ENCODE data around the gene PDZK1IP1. TPM values are rescaled to one million over a fixed set of nuclear protein-coding genes. Genes with fewer than 3 reads are reported as not detected.

The PDZK1IP1 gene
- total RNA-seq, 2 donors from 2014 or later: 5.9 to 36.1 TPM

DNA sequence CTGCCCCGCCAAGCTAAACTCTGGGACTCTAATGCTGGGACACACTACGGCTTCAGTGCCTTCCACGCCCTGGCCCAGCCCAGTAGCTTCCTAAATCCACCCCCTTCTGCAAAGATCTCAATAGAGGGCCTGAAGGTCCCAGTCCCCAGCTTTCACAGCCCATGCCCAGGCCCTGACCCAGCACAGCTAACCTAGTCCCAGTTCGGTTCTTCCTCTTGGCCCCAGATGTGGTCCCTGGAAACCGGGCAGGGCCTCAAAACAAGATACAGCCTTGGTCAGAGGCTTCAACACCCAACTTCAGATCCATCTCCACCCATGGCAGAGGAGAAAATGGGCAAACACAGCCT lies 646 bp upstream of the PDZK1IP1 start:
- H3K27ac ChIP-seq: peak overlapping the region; percentile 19 to 71
- TF ChIP-seq POLR2A (IDR thresholded peaks at IDR 0.05) (no peak), POLR2AphosphoS5 (IDR thresholded peaks at IDR 0.05) (no peak)
- TF ChIP-seq, protein P1, sequence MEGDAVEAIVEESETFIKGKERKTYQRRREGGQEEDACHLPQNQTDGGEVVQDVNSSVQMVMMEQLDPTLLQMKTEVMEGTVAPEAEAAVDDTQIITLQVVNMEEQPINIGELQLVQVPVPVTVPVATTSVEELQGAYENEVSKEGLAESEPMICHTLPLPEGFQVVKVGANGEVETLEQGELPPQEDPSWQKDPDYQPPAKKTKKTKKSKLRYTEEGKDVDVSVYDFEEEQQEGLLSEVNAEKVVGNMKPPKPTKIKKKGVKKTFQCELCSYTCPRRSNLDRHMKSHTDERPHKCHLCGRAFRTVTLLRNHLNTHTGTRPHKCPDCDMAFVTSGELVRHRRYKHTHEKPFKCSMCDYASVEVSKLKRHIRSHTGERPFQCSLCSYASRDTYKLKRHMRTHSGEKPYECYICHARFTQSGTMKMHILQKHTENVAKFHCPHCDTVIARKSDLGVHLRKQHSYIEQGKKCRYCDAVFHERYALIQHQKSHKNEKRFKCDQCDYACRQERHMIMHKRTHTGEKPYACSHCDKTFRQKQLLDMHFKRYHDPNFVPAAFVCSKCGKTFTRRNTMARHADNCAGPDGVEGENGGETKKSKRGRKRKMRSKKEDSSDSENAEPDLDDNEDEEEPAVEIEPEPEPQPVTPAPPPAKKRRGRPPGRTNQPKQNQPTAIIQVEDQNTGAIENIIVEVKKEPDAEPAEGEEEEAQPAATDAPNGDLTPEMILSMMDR (IDR thresholded peaks at IDR 0.05): no peak
- no peaks in the 10 kb centered on the region for H3K9me3 ChIP-seq
- H3K4me3 ChIP-seq: no peak overlapping the region
- intact Hi-C loops (cut with DNase I): loop anchor here (5.0 to 10.0 kb wide), 2 partner anchors 74 to 232 kb away; no protein-coding TSS in a partner anchor
- H3K27me3 ChIP-seq (replicated peaks; ENCODE audit: insufficient read depth): no peaks in the 10 kb centered on the region
- no peaks in the 10 kb centered on the region for H3K4me1 ChIP-seq (replicated peaks)
- DNase-seq (ENCODE audit: low spot score): no peak
- H3K36me3 ChIP-seq: no peaks in the 10 kb centered on the region
- 45% methylated on average over 5 of the region's 5 CpGs for WGBS

DNA sequence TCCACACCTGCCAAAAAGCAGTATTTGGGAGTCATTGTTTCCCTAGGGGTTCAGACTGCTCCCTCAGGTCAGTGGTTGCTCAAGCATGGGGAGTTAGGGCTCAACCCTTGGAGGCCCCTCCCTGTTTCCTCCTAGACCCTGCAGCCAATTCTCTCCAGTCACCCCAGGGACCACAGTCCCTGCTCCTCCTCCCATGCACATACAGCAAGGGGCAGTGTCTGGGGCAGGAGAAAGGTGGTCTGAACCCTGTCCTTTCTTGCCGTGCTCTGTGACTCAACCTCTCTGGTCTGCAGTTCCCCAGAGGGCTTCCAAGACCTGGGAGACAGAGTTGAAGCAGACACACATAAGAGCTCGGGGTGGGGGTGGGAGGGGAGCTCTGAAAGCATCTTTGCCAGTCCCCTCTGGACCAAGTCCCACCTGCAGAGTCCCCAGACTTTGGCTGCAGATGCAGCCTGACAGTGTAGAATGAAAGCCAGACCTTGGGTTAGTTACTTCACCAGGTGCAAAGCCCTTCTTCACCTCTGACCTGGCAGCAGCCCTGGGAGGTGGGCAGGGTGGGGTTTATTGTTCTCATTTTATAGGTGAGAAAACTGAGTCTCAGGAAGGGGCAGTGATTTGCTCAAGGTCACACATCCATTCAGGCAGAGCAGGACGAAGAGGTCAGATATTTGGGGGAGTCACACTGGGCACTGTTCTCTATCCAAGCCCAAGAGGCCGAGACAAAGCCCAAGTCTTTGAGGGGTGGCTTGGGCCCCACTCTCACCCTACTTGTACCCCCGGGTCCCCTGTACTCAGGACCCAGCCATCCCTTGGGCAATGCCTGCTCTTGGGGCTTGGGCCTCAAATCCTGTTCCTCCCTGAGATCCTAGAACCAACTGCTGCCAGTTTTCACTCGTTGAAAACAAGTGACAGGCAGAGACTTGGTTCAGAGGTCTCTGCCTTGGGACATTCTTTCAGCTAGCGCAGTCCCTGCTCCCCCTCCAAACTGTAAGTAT lies 748 bp downstream of the PDZK1IP1 start:
- Histone ChIP-seq H3K4me3 (no peak overlapping the region), H3K27ac (peak overlapping the region; percentile 49 to 71), H3K9me3 (no peaks in the 10 kb centered on the region), H3K27me3 (replicated peaks; ENCODE audit: insufficient read depth) (no peaks in the 10 kb centered on the region), H3K4me1 (replicated peaks) (no peaks in the 10 kb centered on the region), H3K36me3 (no peaks in the 10 kb centered on the region)
- TF ChIP-seq POLR2A (IDR thresholded peaks at IDR 0.05) (no peak), POLR2AphosphoS5 (IDR thresholded peaks at IDR 0.05) (no peak)
- TF ChIP-seq, protein P1 (IDR thresholded peaks at IDR 0.05): no peak
- DNase-seq (ENCODE audit: low spot score): no peak
- intact Hi-C loops (cut with DNase I): loop anchor here (10.0 kb wide), 1 partner anchor 136 kb away; no protein-coding TSS in a partner anchor
- WGBS: 82% methylated on average over 7 of the region's 7 CpGs

DNA sequence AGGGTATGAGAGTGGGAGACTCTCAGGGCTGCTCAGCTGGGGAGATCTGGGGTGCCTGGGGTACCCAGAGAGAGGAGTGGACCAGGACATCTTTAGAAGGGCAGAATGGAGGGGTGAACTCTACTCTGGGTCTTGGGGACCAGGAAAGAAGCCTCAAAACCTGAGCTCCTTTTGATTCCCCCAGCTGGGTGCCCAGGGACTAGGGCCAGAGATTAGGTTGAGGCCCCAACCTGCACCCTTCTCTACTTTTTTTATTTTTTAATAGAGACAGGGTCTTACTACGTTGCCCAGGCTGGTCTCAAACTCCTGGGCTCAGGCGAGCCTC lies 1.9 kb downstream of the PDZK1IP1 start:
- no peak overlapping the region for H3K4me3 ChIP-seq
- H3K27me3 ChIP-seq (replicated peaks; ENCODE audit: insufficient read depth): no peaks in the 10 kb centered on the region
- no peaks in the 10 kb centered on the region for H3K9me3 ChIP-seq
- intact Hi-C loops (cut with DNase I): loop anchor here (10.0 kb wide), 1 partner anchor 137 kb away; no protein-coding TSS in a partner anchor
- no peaks in the 10 kb centered on the region for H3K36me3 ChIP-seq
- no peak for DNase-seq (ENCODE audit: low spot score)
- TF ChIP-seq, protein P1 (IDR thresholded peaks at IDR 0.05): no peak
- TF ChIP-seq POLR2A (IDR thresholded peaks at IDR 0.05) (no peak), POLR2AphosphoS5 (IDR thresholded peaks at IDR 0.05) (no peak)
- WGBS: 92% methylated on average over 2 of the region's 2 CpGs
- no peak overlapping the region for H3K27ac ChIP-seq
- no peaks in the 10 kb centered on the region for H3K4me1 ChIP-seq (replicated peaks)

DNA sequence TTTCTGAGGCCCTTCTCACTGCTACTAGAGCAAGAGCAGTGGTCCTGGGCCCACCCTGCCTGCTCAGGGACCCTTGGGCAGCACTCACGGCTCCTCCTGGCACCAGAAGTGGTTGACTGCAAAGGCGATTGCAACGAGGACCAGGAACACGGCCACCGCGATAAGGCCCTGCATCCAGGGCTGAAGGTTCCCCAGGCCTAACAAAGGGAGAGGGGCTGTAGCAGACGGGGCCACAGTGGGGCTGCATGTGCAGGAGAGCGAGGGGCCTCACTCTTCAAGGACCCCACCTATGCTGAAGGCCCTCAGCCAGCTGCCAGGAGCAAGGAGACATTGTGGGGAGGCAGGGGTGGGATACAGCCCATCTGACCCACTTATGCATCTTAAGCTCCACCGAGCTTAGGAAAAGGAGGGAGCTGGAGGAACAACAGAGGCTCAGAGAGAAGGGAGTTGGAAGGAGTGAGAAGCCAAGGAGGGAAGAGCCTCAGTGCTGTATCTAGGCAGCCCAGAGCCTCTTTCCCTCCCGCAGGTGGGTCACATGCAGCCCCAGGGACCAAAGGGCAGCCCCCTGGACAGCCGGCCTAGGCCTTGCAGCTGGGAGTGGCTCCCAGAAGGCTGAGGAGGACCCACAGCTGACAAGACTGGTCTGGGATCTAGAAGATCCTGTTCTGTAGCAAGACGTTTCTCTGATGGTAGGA lies 2.5 kb downstream of the PDZK1IP1 start:
- intact Hi-C loops (cut with DNase I): loop anchor here (10.0 kb wide), 1 partner anchor 137 kb away; no protein-coding TSS in a partner anchor
- no peaks in the 10 kb centered on the region for H3K4me1 ChIP-seq (replicated peaks)
- no peaks in the 10 kb centered on the region for H3K27me3 ChIP-seq (replicated peaks; ENCODE audit: insufficient read depth)
- DNase-seq (ENCODE audit: low spot score): no peak
- H3K4me3 ChIP-seq: no peak overlapping the region
- 83% methylated on average over 10 of the region's 12 CpGs for WGBS
- no peak overlapping the region for H3K27ac ChIP-seq
- no peaks in the 10 kb centered on the region for H3K9me3 ChIP-seq
- TF ChIP-seq POLR2A (IDR thresholded peaks at IDR 0.05) (no peak), POLR2AphosphoS5 (IDR thresholded peaks at IDR 0.05) (no peak)
- TF ChIP-seq, protein P1 (IDR thresholded peaks at IDR 0.05): no peak
- H3K36me3 ChIP-seq: no peaks in the 10 kb centered on the region
